ENCODE measurements around the gene IAPP.
"Not testable (repeated sequence)": the region's sequence is repeated elsewhere in the genome, so short reads cannot be mapped to it uniquely, and the experiment has no call there.

The IAPP gene

DNA sequence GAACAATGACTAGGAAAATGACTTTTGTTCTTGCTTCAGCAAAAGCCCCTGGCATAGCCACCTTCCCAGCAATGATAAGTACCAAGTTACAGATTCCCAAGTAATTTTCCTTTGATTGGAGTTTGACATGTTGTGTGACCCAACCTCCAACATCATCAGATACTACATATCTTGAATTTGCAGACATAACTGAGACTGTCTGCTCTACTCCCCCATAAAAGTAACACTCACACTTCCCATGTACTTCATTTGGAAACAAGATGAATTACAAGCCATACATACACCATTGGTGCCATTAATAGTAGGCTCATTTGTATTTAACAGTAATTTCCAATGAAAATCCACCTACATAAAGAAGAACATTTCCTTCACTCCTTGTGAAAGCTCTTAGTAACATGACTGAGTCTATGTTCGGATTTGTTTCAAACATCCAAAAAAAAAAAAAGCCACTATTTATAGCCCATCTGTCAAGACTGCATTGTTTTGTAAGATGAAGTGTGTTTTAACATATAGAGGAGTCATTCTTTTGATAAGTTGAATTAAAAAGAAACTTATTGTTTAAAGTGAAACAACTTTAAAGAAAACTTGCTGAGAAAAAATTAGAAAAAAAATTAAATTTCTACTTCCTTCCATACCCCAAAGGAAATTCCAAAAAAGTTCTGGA, 26.0 kb upstream of the IAPP start:
- TF ChIP-seq, protein P1, sequence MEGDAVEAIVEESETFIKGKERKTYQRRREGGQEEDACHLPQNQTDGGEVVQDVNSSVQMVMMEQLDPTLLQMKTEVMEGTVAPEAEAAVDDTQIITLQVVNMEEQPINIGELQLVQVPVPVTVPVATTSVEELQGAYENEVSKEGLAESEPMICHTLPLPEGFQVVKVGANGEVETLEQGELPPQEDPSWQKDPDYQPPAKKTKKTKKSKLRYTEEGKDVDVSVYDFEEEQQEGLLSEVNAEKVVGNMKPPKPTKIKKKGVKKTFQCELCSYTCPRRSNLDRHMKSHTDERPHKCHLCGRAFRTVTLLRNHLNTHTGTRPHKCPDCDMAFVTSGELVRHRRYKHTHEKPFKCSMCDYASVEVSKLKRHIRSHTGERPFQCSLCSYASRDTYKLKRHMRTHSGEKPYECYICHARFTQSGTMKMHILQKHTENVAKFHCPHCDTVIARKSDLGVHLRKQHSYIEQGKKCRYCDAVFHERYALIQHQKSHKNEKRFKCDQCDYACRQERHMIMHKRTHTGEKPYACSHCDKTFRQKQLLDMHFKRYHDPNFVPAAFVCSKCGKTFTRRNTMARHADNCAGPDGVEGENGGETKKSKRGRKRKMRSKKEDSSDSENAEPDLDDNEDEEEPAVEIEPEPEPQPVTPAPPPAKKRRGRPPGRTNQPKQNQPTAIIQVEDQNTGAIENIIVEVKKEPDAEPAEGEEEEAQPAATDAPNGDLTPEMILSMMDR (IDR thresholded peaks at IDR 0.05), result no peak
- no peaks in the 10 kb centered on the region for H3K9me3 ChIP-seq (ENCODE audit: control insufficient read depth, low read length)
- H3K79me2 ChIP-seq, result no peaks in the 10 kb centered on the region
- no peak overlapping the region for H3K4me3 ChIP-seq (ENCODE audit: low read depth, low read length)
- H3K27ac ChIP-seq, result no peak overlapping the region
- H3K27me3 ChIP-seq (ENCODE audit: control insufficient read depth, insufficient read depth, low read length), result no peaks in the 10 kb centered on the region
- H2AFZ ChIP-seq, result no peak overlapping the region
- H3K4me2 ChIP-seq (ENCODE audit: low read length), result no peak overlapping the region
- H3K36me3 ChIP-seq (ENCODE audit: control insufficient read depth, insufficient read depth, low read length), result no peaks in the 10 kb centered on the region
- no peaks in the 10 kb centered on the region for H3K4me1 ChIP-seq
- H3K9ac ChIP-seq, result no peak overlapping the region

DNA sequence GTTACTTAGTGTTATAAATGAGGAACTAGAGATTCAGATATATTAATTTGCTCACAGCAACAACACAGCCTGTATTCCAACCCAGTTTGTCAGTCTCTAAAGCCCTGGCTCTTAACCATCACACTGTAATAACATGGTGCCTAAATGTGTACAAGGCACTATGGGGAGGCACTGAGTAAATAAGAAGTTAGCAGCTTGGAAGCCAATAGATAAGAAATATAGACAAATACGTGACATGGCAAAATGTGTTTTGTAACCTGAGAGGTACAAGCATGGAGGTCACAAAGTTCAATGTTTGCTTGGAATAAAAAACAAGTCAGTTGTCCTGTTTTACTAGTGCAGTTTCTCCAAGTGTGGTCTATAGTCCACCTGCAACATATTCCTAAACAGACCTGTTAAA, 21.7 kb upstream of the IAPP start:
- H3K27ac ChIP-seq, result no peak overlapping the region
- H3K4me1 ChIP-seq, result no peaks in the 10 kb centered on the region
- no peak overlapping the region for H3K4me3 ChIP-seq (ENCODE audit: low read depth, low read length)
- H3K4me2 ChIP-seq (ENCODE audit: low read length), result no peak overlapping the region
- H3K9me3 ChIP-seq (ENCODE audit: control insufficient read depth, low read length), result no peaks in the 10 kb centered on the region
- no peak overlapping the region for H3K9ac ChIP-seq
- no peaks in the 10 kb centered on the region for H3K36me3 ChIP-seq (ENCODE audit: control insufficient read depth, insufficient read depth, low read length)
- H2AFZ ChIP-seq, result no peak overlapping the region
- TF ChIP-seq, protein P1 (IDR thresholded peaks at IDR 0.05), result no peak
- H3K27me3 ChIP-seq (ENCODE audit: control insufficient read depth, insufficient read depth, low read length), result no peaks in the 10 kb centered on the region
- no peaks in the 10 kb centered on the region for H3K79me2 ChIP-seq

DNA sequence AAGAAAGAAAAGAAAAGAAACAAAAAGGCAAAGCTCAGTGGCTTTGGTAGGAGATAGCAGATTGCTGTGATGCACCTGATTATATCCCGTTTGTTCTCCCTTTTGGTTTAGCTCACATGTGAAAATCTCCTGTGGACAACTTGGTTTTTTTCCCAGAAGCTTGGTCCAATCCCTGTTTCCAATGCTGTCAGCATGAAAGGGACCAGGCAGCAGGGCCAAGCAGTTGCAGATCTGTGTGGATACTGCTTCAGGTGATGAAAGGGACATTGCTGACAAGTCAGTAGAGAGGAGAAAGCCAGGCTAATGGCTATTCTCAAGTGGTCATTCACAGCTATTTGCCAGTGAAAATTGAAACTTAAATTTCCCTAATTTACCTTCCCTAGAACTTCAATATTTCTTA, 19.2 kb upstream of the IAPP start:
- H3K79me2 ChIP-seq, result no peaks in the 10 kb centered on the region
- H2AFZ ChIP-seq, result no peak overlapping the region
- H3K27ac ChIP-seq, result no peak overlapping the region
- TF ChIP-seq, protein P1 (IDR thresholded peaks at IDR 0.05), result no peak
- H3K4me1 ChIP-seq, result no peaks in the 10 kb centered on the region
- no peaks in the 10 kb centered on the region for H3K9me3 ChIP-seq (ENCODE audit: control insufficient read depth, low read length)
- H3K36me3 ChIP-seq (ENCODE audit: control insufficient read depth, insufficient read depth, low read length), result no peaks in the 10 kb centered on the region
- no peak overlapping the region for H3K4me3 ChIP-seq (ENCODE audit: low read depth, low read length)
- H3K9ac ChIP-seq, result no peak overlapping the region
- no peaks in the 10 kb centered on the region for H3K27me3 ChIP-seq (ENCODE audit: control insufficient read depth, insufficient read depth, low read length)
- H3K4me2 ChIP-seq (ENCODE audit: low read length), result no peak overlapping the region

DNA sequence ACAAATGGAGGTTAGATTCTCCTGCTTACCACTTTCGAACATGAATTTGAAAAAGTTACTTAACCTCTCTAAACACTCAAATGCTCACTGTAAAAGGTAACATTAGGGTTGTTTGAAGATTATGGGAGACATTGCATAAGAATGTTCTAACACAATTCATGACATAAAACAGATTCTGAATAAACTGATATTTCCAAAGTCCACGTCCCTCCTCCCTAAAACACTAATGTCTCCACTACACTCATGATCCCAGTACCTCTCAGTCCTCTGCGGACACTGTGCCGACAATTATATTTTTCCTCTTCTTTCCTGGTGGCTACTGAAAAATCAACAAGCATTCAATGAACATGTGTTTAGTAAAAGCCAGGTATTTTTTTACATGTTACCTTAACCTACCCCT, 18.8 kb upstream of the IAPP start:
- Histone ChIP-seq H2AFZ (no peak overlapping the region), H3K4me2 (ENCODE audit: low read length) (no peak overlapping the region), H3K4me1 (no peaks in the 10 kb centered on the region), H3K9me3 (ENCODE audit: control insufficient read depth, low read length) (no peaks in the 10 kb centered on the region), H3K27ac (no peak overlapping the region), H3K4me3 (ENCODE audit: low read depth, low read length) (no peak overlapping the region), H3K79me2 (no peaks in the 10 kb centered on the region), H3K27me3 (ENCODE audit: control insufficient read depth, insufficient read depth, low read length) (no peaks in the 10 kb centered on the region), H3K9ac (no peak overlapping the region), H3K36me3 (ENCODE audit: control insufficient read depth, insufficient read depth, low read length) (no peaks in the 10 kb centered on the region)
- TF ChIP-seq, protein P1 (IDR thresholded peaks at IDR 0.05), result no peak

DNA sequence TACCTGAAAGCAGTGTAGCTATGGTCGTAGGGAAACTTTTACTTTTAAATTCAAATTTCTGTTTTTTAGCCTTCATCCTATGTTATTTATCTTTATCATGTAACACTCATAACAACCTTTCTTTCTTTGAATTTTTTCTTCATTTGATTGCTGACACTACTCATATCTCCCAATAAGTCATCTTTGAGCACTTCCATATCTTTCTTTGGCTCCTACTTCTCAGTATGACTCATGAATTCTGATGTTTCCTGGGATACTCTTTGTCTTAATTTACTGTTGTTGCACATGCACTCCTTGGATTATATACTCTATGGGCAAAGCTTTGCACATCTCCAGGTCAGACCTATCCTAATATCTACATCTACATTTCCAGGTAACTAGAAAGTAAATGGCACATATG, 18.1 kb upstream of the IAPP start:
- H3K36me3 ChIP-seq (ENCODE audit: control insufficient read depth, insufficient read depth, low read length), result no peaks in the 10 kb centered on the region
- no peaks in the 10 kb centered on the region for H3K9me3 ChIP-seq (ENCODE audit: control insufficient read depth, low read length)
- no peaks in the 10 kb centered on the region for H3K4me1 ChIP-seq
- TF ChIP-seq, protein P1 (IDR thresholded peaks at IDR 0.05), result no peak
- no peaks in the 10 kb centered on the region for H3K79me2 ChIP-seq
- no peak overlapping the region for H3K27ac ChIP-seq
- no peak overlapping the region for H3K9ac ChIP-seq
- H3K4me3 ChIP-seq (ENCODE audit: low read depth, low read length), result no peak overlapping the region
- H3K27me3 ChIP-seq (ENCODE audit: control insufficient read depth, insufficient read depth, low read length), result no peaks in the 10 kb centered on the region
- H3K4me2 ChIP-seq (ENCODE audit: low read length), result no peak overlapping the region
- no peak overlapping the region for H2AFZ ChIP-seq

DNA sequence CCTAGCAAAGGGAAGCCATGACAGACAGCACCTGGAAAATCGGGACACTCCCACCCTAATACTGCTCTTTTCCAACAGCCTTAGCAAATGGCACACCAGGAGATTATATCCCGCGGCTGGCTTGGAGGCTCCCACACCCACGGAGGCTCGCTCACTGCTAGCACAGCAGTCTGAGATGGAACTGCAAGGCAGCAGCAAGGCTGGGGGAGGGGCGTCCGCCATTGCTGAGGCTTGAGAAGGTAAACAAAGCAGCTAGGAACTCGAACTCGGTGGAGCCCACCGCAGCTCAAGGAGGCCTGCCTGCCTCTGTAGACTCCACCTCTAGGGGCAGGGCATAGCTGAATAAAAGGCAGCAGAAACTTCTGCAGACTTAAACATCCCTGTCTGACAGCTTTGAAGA, 12.1 kb upstream of the IAPP start:
- H2AFZ ChIP-seq; H3K4me3 ChIP-seq (ENCODE audit: low read depth, low read length); H3K27me3 ChIP-seq (ENCODE audit: control insufficient read depth, insufficient read depth, low read length); H3K4me2 ChIP-seq (ENCODE audit: low read length); H3K36me3 ChIP-seq (ENCODE audit: control insufficient read depth, insufficient read depth, low read length); H3K4me1 ChIP-seq; H3K9ac ChIP-seq; H3K9me3 ChIP-seq (ENCODE audit: control insufficient read depth, low read length); H3K27ac ChIP-seq; H3K79me2 ChIP-seq: not testable (repeated sequence)
